Loucy (cell line): Measurements from ENCODE around the gene CDH20.

Experiments
- H2AFZ ChIP-seq: fragments of 200-600 bp; sonication (generic); 2 replicates; pipeline ENCODE4 v1.6.0; 2016; ENCODE audit warnings: antibody characterized with exemption, mild to moderate bottlenecking, low read length, moderate library complexity
- H3F3A ChIP-seq: fragments of 200-600 bp; 2 replicates; pipeline ENCODE4 v1.6.0; 2016; ENCODE audit warnings: antibody characterized with exemption, low read depth, mild to moderate bottlenecking
- H3K27me3 ChIP-seq: fragments of 200-600 bp; sonication (generic); 2 replicates; pipeline ENCODE4 v1.6.1; 2014; ENCODE audit warnings: low read length, mild to moderate bottlenecking; ENCODE audit not compliant: insufficient read depth, poor library complexity, severe bottlenecking
- H3K36me3 ChIP-seq: fragments of 200-600 bp; sonication (generic); 2 replicates; pipeline ENCODE4 v1.6.1; 2016; ENCODE audit warnings: low read length; ENCODE audit not compliant: insufficient read depth
- H3K4me1 ChIP-seq: fragments of 200-600 bp; sonication (generic); 2 replicates; pipeline ENCODE4 v1.5.1; 2014; ENCODE audit warnings: low read length, mild to moderate bottlenecking; ENCODE audit not compliant: insufficient read depth, poor library complexity, severe bottlenecking
- H3K4me2 ChIP-seq: fragments of 200-600 bp; sonication (generic); 2 replicates; pipeline ENCODE4 v1.6.0; 2014; ENCODE audit warnings: antibody characterized with exemption, low read length, low read depth, mild to moderate bottlenecking; ENCODE audit not compliant: poor library complexity, severe bottlenecking
- H3K4me3 ChIP-seq: fragments of 200-600 bp; sonication (generic); 2 replicates; pipeline ENCODE4 v1.5.1; 2014; ENCODE audit warnings: low read length, mild to moderate bottlenecking, mixed read lengths; ENCODE audit not compliant: poor library complexity, severe bottlenecking
- H3K79me2 ChIP-seq: fragments of 200-600 bp; sonication (generic); 2 replicates; pipeline ENCODE4 v1.6.1; 2014; ENCODE audit warnings: low read length; ENCODE audit not compliant: insufficient read depth
- H3K9ac ChIP-seq: fragments of 200-600 bp; sonication (generic); 2 replicates; pipeline ENCODE4 v1.6.0; 2014; ENCODE audit warnings: mild to moderate bottlenecking, low read depth, low read length, moderate library complexity; ENCODE audit not compliant: poor library complexity, severe bottlenecking
- H3K9me2 ChIP-seq: fragments of 200-600 bp; sonication (generic); replicated peaks from 2 replicates; pipeline ENCODE4 v1.6.1; 2016; ENCODE audit warnings: low read depth, low read length, mixed read lengths
- H3K9me3 ChIP-seq: fragments of 200-600 bp; sonication (generic); 2 replicates; pipeline ENCODE4 v1.6.1; 2014; ENCODE audit warnings: mild to moderate bottlenecking, antibody characterized with exemption, low read length, low read depth; ENCODE audit not compliant: insufficient read depth
- H4K20me1 ChIP-seq: fragments of 200-600 bp; sonication (generic); 2 replicates; pipeline ENCODE4 v1.6.0; 2014; ENCODE audit warnings: antibody characterized with exemption, low read length, mild to moderate bottlenecking; ENCODE audit not compliant: insufficient read depth, poor library complexity, severe bottlenecking
- EZH2phosphoT487 ChIP-seq: fragments of 200-600 bp; IDR thresholded peaks from 2 replicates; pipeline ENCODE4 v1.6.1; 2018; ENCODE audit warnings: antibody characterized with exemption, mild to moderate bottlenecking, moderate library complexity, borderline replicate concordance
- TF ChIP-seq, protein P1 (sequence below): fragments of 200-600 bp; sonication (generic); conservative IDR thresholded peaks from 2 replicates; pipeline ENCODE4 v1.5.1; 2014; ENCODE audit warnings: mild to moderate bottlenecking, antibody characterized with exemption, low read length

CDH20 gene

DNA sequence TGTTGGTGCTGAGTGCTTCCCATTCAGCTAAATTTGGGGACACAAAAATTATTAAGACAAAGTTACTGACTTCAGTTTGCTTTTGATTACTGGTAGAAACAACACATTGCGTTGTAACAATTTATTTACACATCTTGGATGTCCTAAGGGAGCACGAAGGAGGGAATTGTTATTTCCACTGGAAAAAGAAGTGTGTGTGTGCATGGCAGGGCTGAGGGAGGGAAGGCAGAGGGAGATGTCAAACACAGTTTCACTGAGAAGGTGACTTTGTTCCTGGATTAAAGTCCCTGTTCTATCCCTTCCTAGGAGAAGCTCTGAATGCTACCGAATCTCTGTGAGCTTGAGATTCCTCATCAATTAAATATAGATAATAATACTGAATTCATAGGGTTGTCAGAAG is 3.8 kb upstream of the CDH20 start:
- H3K79me2 ChIP-seq = no peaks in the 10 kb centered on the region
- no peaks in the 10 kb centered on the region for H3K9me3 ChIP-seq
- no peaks in the 10 kb centered on the region for H3K36me3 ChIP-seq
- H3K27me3 ChIP-seq = no peaks in the 10 kb centered on the region
- no peak overlapping the region for H3K9ac ChIP-seq
- H4K20me1 ChIP-seq = no peaks in the 10 kb centered on the region
- no peak for TF ChIP-seq EZH2phosphoT487
- TF ChIP-seq, protein P1, sequence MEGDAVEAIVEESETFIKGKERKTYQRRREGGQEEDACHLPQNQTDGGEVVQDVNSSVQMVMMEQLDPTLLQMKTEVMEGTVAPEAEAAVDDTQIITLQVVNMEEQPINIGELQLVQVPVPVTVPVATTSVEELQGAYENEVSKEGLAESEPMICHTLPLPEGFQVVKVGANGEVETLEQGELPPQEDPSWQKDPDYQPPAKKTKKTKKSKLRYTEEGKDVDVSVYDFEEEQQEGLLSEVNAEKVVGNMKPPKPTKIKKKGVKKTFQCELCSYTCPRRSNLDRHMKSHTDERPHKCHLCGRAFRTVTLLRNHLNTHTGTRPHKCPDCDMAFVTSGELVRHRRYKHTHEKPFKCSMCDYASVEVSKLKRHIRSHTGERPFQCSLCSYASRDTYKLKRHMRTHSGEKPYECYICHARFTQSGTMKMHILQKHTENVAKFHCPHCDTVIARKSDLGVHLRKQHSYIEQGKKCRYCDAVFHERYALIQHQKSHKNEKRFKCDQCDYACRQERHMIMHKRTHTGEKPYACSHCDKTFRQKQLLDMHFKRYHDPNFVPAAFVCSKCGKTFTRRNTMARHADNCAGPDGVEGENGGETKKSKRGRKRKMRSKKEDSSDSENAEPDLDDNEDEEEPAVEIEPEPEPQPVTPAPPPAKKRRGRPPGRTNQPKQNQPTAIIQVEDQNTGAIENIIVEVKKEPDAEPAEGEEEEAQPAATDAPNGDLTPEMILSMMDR = no peak
- H2AFZ ChIP-seq = no peak overlapping the region
- no peak overlapping the region for H3K4me2 ChIP-seq
- H3K4me1 ChIP-seq = no peaks in the 10 kb centered on the region
- H3K9me2 ChIP-seq = no peaks in the 10 kb centered on the region
- no peak overlapping the region for H3K4me3 ChIP-seq
- H3F3A ChIP-seq = no peaks in the 10 kb centered on the region

DNA sequence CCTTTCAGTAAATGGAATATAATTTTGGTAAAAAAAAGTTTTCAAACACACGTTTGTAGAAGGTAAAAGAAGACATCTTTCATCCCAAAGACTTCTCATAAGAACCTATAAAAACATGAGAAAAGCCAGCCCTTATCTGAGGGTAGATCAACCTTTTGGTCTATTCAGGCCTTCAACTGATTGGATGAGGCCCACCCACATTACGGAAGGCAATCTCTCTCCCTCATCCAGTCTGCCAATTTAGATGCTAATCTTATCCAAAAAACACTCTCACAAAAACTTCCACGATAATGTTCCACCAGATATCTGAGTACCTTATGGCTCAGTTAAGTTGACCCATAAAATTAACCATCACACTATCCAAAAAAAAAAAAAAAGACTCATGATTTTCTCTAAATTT is 2.2 kb upstream of the CDH20 start:
- Histone ChIP-seq H3F3A (no peaks in the 10 kb centered on the region), H4K20me1 (no peaks in the 10 kb centered on the region), H2AFZ (no peak overlapping the region), H3K36me3 (no peaks in the 10 kb centered on the region), H3K4me2 (no peak overlapping the region), H3K79me2 (no peaks in the 10 kb centered on the region), H3K9me2 (no peaks in the 10 kb centered on the region), H3K4me1 (no peaks in the 10 kb centered on the region), H3K27me3 (no peaks in the 10 kb centered on the region), H3K9ac (no peak overlapping the region), H3K9me3 (no peaks in the 10 kb centered on the region), H3K4me3 (no peak overlapping the region)
- TF ChIP-seq, protein P1 = no peak
- no peak for TF ChIP-seq EZH2phosphoT487

DNA sequence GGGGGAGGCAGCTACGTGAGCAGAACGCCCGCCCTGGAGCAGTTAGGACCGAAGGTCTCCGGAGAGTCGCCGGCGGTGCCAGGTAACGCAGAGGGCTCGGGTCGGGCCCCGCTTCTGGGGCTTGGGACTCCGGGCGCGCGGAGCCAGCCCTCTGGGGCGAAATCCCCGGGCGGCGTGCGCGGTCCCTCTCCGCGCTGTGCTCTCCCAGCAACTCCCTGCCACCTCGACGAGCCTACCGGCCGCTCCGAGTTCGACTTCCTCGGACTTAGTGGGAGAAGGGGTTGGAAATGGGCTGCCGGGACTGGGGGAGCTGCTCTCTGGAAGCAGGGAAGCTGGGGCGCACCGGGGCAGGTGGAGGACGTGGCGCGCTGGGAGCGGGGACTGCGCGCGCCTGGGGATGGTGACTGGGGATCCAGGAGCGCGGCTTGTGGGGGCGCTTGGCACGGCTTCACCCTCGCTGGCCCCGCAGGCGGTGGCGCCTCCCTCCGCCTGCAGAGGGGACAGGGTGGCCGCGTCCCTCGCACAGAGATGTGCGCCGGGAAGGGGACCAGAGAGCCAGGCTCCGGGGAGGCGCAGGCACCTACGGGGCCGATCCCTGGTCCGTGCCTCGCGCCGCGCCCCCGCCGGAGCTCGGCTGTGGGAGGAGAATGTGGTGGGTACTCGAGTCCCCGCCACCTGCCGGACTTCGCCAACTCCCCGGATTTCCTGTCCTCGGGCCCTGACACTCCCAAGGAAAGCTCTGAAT is 688 bp downstream of the CDH20 start:
- Histone ChIP-seq H3F3A (no peaks in the 10 kb centered on the region), H2AFZ (no peak overlapping the region), H3K4me3 (no peak overlapping the region), H3K4me2 (no peak overlapping the region), H3K9me2 (no peaks in the 10 kb centered on the region), H3K9me3 (no peaks in the 10 kb centered on the region), H3K27me3 (no peaks in the 10 kb centered on the region), H3K9ac (no peak overlapping the region), H3K36me3 (no peaks in the 10 kb centered on the region), H3K4me1 (no peaks in the 10 kb centered on the region), H3K79me2 (no peaks in the 10 kb centered on the region), H4K20me1 (no peaks in the 10 kb centered on the region)
- TF ChIP-seq EZH2phosphoT487 = no peak
- TF ChIP-seq, protein P1 = no peak
